Type B pancreatic cell (in vitro differentiated cells): ENCODE measurements around the gene HBEGF. TPM values are rescaled to one million over a fixed set of nuclear protein-coding genes. Genes with fewer than 3 reads are reported as not detected.

Experiments used
- DNase-seq: peaks from one replicate; pipeline ENCODE4 v3.0.0; 2021; ENCODE audit warnings: mixed read lengths; ENCODE audit not compliant: unreplicated experiment; ENCODE audit errors: extremely low spot score
- H3K27ac Mint-ChIP-seq: 2 replicates; pipeline ENCODE4 v1.8.0; 2021; ENCODE audit warnings: mild to moderate bottlenecking, mixed read lengths
- H3K27me3 Mint-ChIP-seq: 2 replicates; pipeline ENCODE4 v1.8.0; 2021; ENCODE audit warnings: mixed read lengths
- H3K36me3 Mint-ChIP-seq: 2 replicates; pipeline ENCODE4 v1.8.0; 2021; ENCODE audit warnings: mixed read lengths
- H3K4me1 Mint-ChIP-seq: one replicate; pipeline ENCODE4 v1.8.0; 2021; ENCODE audit warnings: mixed read lengths; ENCODE audit not compliant: unreplicated experiment
- H3K4me3 Mint-ChIP-seq: 2 replicates; pipeline ENCODE4 v1.8.0; 2021; ENCODE audit warnings: mild to moderate bottlenecking, mixed read lengths
- H3K9me3 Mint-ChIP-seq: 2 replicates; pipeline ENCODE4 v1.8.0; 2021; ENCODE audit warnings: mixed read lengths
- total RNA-seq: library from RNA; stranded (reverse); gene quantifications from 2 replicates; pipeline ENCODE4 v1.2.1, GENCODE V29; 2021; ENCODE audit warnings: low replicate concordance
- TF ChIP-seq, protein P1 (sequence below): fragments of 200-600 bp; sonication (generic); conservative IDR thresholded peaks from 2 replicates; pipeline ENCODE4 v1.5.0; 2021; ENCODE audit warnings: antibody characterized with exemption, mild to moderate bottlenecking

The HBEGF gene
- total RNA-seq, 1 donor from 2014 or later, result 4.7 TPM

- Mint-ChIP-seq H3K27me3 (no peaks in the 10 kb centered on the region), H3K36me3 (no peaks in the 10 kb centered on the region)
Observed at GRCh38 chr5:140324617-140325241, 21.7 kb downstream of the HBEGF start.

DNA sequence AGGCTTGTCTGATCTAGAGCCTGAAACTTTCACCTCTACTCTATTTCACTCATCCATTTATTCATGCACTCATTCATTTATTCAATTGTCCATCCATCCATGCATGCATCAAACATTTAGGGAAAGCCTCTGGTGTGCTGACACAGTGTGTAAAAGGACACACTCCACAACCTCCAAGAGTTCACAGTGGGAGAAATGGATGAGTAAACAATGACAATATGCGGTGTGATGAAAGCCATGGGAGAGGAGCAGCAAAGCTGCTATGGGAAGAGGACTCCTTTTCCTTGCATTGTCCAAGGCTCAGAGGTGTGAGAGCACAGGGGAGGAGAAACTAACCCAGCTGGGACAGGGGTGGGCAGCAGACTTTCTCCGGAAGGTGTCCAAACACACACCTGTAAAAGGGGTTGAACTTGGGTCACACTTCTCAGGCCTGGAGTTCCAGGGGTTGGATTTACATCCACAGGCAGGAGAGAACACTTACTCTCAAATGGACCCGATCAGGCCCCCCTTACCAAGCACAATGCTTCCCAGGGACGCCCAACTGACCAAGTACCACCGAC, 22.3 kb downstream of the HBEGF start:
- no peaks in the 10 kb centered on the region for H3K27me3 Mint-ChIP-seq
- TF ChIP-seq, protein P1, sequence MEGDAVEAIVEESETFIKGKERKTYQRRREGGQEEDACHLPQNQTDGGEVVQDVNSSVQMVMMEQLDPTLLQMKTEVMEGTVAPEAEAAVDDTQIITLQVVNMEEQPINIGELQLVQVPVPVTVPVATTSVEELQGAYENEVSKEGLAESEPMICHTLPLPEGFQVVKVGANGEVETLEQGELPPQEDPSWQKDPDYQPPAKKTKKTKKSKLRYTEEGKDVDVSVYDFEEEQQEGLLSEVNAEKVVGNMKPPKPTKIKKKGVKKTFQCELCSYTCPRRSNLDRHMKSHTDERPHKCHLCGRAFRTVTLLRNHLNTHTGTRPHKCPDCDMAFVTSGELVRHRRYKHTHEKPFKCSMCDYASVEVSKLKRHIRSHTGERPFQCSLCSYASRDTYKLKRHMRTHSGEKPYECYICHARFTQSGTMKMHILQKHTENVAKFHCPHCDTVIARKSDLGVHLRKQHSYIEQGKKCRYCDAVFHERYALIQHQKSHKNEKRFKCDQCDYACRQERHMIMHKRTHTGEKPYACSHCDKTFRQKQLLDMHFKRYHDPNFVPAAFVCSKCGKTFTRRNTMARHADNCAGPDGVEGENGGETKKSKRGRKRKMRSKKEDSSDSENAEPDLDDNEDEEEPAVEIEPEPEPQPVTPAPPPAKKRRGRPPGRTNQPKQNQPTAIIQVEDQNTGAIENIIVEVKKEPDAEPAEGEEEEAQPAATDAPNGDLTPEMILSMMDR, result no peak
- H3K4me3 Mint-ChIP-seq, result no peak overlapping the region
- peaks cover 16% of the 10 kb centered on the region for H3K4me1 Mint-ChIP-seq
- no peaks in the 10 kb centered on the region for H3K9me3 Mint-ChIP-seq
- H3K27ac Mint-ChIP-seq, result no peak overlapping the region
- no peaks in the 10 kb centered on the region for H3K36me3 Mint-ChIP-seq
- DNase-seq, result no peak

More at GRCh38 chr5:140324617-140325241, 21.7 kb downstream of the HBEGF start:
- Mint-ChIP-seq H3K4me1 (peaks cover 21% of the 10 kb centered on the region), H3K27ac (no peak overlapping the region), H3K9me3 (no peaks in the 10 kb centered on the region), H3K4me3 (no peak overlapping the region)
- TF ChIP-seq, protein P1, result no peak
- no peak for DNase-seq

DNA sequence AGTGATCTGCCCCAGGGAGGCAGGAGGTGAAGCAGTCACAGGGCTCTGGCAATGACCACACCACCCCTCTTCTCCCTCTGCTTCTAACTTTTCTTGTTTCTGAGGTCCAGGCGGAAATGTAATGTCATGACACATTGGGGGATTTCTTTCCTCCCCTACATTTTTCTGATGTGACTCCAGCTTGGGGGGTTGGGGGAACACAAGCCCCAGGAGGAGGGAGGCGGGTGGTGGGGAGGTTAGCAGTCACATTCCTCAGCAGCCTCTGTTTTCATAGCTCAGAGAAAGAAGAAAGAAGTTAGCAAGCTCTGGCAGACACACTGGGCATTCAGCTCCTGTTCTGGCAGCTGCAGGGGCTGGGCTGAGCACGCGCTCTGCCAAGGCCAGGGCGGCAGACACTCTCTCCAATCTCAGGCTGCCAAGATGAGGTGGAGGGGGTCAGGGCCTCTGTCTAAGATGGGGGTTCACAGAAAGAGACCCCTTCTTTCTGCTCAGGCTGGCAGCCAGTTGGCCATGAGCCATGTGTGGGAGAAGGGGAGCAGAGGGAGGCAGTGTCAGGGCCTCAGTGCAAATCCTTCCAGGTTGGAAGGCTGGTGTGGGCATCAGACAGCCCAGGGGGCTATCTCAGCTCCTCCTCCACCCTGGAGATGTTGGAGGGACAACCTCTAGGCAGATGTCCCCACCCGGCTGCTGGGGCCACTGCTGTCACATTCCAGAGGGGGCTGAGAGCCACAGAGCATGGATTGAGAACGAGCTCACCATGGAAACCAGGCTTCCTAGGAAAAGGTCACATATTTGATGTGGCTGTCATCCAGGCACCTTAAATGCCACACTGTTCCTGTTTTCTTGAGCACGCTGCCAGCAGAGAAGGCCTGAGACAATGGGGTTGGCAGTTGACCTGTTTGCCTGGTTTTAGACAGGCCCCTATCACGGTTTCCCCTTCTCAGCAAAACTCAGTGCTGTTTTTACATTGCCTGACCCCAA, 23.4 kb downstream of the HBEGF start:
- TF ChIP-seq, protein P1, result no peak
- no peaks in the 10 kb centered on the region for H3K27me3 Mint-ChIP-seq
- no peaks in the 10 kb centered on the region for H3K9me3 Mint-ChIP-seq
- peaks cover 16% of the 10 kb centered on the region for H3K4me1 Mint-ChIP-seq
- H3K36me3 Mint-ChIP-seq, result no peaks in the 10 kb centered on the region
- H3K27ac Mint-ChIP-seq, result no peak overlapping the region
- DNase-seq, result no peak
- no peak overlapping the region for H3K4me3 Mint-ChIP-seq

GRCh38 chr5:140321796-140322195, 24.6 kb downstream of the HBEGF start:
- no peaks in the 10 kb centered on the region for H3K27me3 Mint-ChIP-seq
- TF ChIP-seq, protein P1, result no peak
- no peaks in the 10 kb centered on the region for H3K36me3 Mint-ChIP-seq
- H3K27ac Mint-ChIP-seq, result no peak overlapping the region
- H3K4me3 Mint-ChIP-seq, result no peak overlapping the region
- peaks cover 10% of the 10 kb centered on the region for H3K4me1 Mint-ChIP-seq
- DNase-seq, result no peak
- no peaks in the 10 kb centered on the region for H3K9me3 Mint-ChIP-seq

DNA sequence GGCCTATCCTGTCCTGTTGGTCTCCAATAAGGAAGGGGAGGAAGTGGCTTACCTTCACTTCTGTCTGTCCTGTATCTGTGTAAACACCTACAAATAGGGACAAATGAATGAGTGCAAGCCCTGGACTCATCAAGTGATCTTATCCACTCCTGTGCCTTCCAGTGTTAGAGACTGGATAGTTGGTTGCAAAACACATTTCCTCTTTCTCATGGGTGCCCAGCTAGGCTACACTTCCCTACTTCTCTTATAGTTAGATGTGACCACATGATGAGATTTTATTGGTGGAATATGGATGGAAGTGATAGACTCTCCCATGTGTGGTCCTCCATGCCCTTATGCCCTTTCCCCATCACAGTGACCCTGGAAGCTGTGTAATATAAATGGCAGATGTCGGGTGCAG, 26.6 kb downstream of the HBEGF start:
- Mint-ChIP-seq H3K27me3 (no peaks in the 10 kb centered on the region), H3K4me3 (no peak overlapping the region), H3K27ac (no peak overlapping the region), H3K36me3 (no peaks in the 10 kb centered on the region), H3K4me1 (peaks cover 7% of the 10 kb centered on the region), H3K9me3 (no peaks in the 10 kb centered on the region)
- no peak for DNase-seq
- TF ChIP-seq, protein P1, result no peak
